GM10248 (cell line): ENCODE data around the gene FBXO41.
A peak's percentile ranks its signal among the peaks of the same experiment; 100 is the strongest.

Experiments
- CTCF ChIA-PET: fragments of 300-600 bp; sonication (Branson Sonifier 250); formaldehyde crosslinking; extraction: SDS; loops from one replicate; lab custom pipeline; 2021; ENCODE audit warnings: antibody characterized with exemption; lab: Yijun Ruan, JAX
- POLR2A ChIA-PET: fragments of 350-650 bp; sonication (Branson Sonifier 250); formaldehyde crosslinking; extraction: SDS; loops from one replicate; lab custom pipeline; 2020; ENCODE audit warnings: antibody characterized with exemption; lab: Yijun Ruan, JAX
- DNase-seq: peaks from one replicate; pipeline ENCODE4 v3.0.0; 2012; ENCODE audit errors: extremely low spot score
- TF ChIP-seq, protein P1 (sequence below): IDR thresholded peaks from 2 replicates; pipeline ENCODE4 v1.5.1; 2012; ENCODE audit warnings: mild to moderate bottlenecking, low read depth; ENCODE audit errors: extremely low read depth, missing control alignments, control extremely low read depth

Gene FBXO41

DNA sequence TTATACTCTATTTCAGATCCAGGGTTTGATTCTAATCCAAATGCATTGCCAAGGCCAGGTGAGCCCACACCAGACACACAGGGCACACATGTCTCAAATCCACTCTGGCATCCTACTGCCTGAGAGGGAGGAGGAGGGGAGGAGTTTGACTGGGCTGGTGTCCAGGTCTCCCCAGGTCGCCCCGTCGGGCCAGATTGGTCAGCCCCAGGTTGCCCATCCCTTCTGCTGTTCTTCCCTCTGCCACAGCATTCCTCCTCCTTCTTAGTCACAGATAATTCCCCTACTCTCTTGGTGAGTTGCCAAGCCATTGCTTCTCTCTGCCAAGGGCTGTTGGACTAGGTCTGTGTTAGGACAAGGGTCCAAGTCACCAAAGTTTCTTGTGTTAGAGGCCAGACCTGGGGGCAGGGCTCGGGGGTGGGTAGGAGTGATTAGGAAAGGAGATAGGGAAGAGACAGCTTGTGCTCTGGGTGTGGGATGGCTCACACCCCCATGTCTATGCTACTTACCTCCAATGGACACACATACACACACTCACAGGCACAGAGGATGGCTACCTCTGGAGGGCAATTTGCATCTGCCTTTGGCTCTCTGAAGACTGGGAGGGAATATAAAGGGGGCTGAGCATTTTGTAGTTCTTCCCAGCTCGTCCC lies 11.6 kb upstream of the FBXO41 start:
- POLR2A ChIA-PET, result no interaction called here
- CTCF ChIA-PET, result no interaction called here
- DNase-seq, result no peak
- TF ChIP-seq, protein P1, sequence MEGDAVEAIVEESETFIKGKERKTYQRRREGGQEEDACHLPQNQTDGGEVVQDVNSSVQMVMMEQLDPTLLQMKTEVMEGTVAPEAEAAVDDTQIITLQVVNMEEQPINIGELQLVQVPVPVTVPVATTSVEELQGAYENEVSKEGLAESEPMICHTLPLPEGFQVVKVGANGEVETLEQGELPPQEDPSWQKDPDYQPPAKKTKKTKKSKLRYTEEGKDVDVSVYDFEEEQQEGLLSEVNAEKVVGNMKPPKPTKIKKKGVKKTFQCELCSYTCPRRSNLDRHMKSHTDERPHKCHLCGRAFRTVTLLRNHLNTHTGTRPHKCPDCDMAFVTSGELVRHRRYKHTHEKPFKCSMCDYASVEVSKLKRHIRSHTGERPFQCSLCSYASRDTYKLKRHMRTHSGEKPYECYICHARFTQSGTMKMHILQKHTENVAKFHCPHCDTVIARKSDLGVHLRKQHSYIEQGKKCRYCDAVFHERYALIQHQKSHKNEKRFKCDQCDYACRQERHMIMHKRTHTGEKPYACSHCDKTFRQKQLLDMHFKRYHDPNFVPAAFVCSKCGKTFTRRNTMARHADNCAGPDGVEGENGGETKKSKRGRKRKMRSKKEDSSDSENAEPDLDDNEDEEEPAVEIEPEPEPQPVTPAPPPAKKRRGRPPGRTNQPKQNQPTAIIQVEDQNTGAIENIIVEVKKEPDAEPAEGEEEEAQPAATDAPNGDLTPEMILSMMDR, result no peak

DNA sequence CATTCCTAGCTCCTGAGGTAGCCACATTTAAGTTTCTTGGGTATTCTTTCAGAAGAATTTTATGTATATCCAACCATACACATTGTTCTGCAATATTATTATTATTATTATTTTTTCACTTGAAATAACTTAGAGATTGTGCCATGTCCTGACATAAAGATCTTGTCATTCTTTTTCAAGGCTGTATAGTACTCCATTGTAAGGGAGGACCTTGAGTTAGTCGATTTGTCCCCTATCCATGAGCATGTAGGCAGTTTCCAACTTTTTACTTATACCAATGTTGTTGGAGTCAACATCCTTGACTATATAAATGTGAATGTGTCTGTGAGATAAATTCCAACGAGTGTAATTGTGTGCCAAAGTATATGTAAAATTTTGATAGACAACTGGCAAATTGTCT lies 10.0 kb upstream of the FBXO41 start:
- DNase-seq, result no peak
- TF ChIP-seq, protein P1, result no peak
- ChIA-PET POLR2A (no interaction called here), CTCF (interaction anchor here (1.2 to 1.3 kb wide), 2 partner anchors 10 to 82 kb away, joined by 3 read pairs; no protein-coding TSS in a partner anchor)

DNA sequence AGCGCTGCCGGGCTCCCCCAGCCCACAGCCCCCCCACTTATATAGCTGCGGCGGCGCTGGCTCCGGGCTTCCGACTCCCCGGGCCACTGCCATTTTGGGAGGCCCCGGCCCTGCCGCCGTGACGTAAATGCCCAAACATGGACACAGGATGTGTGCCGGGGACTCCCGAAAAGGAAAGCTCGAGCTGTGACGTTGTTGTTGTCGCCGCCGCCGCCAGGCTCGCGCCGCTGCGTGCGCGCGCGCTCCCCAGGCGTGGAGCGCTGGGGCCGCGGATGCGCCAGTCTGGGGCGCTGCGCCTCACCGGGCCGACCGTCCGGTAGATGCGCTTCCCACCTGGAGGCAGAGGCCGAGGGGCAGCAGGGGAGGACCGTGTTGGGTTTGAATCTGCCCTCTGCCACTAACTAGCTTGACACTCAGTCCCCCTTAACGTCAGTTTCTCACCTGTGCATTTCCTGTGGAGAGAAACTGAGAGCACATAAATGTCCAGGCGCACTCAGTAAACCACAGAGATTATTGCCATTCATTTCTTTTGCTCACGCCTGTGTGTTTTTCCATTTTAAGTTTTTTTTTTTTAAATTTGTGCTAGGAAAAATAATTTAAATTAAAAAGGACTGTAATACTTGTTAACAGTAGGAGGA lies 9.4 kb upstream of the FBXO41 start, which contains the start of gene EGR4:
Gene EGR4, minus strand, starts transcription at position 15 of the 638 bp plus-strand sequence. CDS start 231 bp downstream, outside the sequence.
- peak; percentile 94 for DNase-seq
- ChIA-PET POLR2A (no interaction called here), CTCF (interaction anchor here (1.2 to 4.3 kb wide), 3 partner anchors 9 to 117 kb away, joined by 3 to 17 read pairs (median 4); no protein-coding TSS in a partner anchor)
- TF ChIP-seq, protein P1, result no peak

DNA sequence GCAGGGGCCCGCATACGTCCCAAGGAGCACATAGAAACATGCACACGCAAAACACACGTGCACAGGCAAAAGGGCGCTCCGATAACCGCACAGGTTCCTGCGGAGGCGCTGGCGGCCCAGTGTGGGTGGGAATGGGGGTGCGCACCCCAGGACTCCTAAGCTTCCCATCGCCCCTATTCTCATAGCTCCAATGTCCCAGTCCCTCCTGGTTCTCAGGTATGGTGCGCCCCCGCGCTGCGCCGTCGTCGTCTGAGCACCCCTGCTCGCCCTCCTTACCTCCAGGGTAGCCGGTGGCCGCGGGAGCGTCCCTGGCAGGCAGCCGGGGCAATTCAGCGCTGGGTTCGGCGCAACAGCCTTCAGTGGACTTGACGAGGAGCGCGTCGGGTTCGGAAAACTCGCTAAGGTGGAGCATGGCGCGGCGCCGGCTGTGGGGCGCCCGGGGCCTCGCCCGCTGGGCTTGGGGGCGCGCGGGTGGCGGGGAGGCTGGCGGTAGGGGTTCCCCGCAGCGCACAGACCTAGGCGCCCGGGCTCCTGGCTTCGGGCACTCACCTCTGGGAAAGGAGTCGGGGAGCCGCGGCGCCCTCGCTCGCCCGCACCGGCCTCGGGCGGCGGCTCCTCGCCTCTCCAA lies 8.7 kb upstream of the FBXO41 start:
- POLR2A ChIA-PET, result interaction anchor here (0.6 kb wide), 2 partner anchors 167 to 1873 kb away, joined by 3 to 8 read pairs; no protein-coding TSS in a partner anchor
- CTCF ChIA-PET, result interaction anchor here (1.2 to 4.3 kb wide), 3 partner anchors 10 to 116 kb away, joined by 3 to 17 read pairs (median 4); no protein-coding TSS in a partner anchor
- DNase-seq, result no peak
- TF ChIP-seq, protein P1, result no peak

DNA sequence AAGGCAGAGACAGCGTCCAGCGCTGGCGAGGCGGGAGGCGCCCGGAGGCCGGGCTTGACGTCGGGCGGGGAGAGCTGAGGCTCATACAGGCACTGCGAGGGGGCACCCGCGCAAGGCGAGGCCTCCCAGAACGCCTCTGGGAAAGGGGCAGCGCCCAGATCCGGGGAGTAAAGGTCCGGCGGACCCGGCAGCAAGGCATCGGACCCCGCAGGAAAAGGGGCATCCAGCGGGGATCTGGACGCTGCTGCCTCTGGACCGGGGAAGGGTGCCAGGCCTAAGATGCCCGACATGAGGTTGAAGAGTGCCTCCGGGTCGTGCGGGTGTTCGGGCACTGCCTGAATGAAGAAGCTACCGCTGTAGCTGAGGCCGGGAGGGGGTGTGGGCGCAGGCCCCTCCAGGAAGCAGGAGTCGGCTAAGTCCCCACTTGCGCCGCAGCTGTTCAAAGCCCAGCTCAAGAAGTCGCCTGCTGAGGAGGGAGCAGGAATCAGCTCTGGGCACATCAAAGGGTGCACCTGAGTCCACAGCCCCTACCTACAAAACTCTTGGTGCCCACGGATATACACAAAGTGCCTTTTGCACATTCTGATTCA lies 8.1 kb upstream of the FBXO41 start:
- TF ChIP-seq, protein P1, result no peak
- DNase-seq, result no peak
- ChIA-PET CTCF (interaction anchor here (1.2 to 4.6 kb wide), 3 partner anchors 10 to 115 kb away, joined by 4 to 32 read pairs (median 17); no protein-coding TSS in a partner anchor), POLR2A (interaction anchor here (0.5 to 0.6 kb wide), 3 partner anchors 167 to 1872 kb away, joined by 3 to 8 read pairs (median 5); no protein-coding TSS in a partner anchor)
